Activated CD4-positive, alpha-beta T cell treated with anti-CD3 and anti-CD28 coated beads for 1 hour (primary cell): Measurements from ENCODE around the gene P2RX7.
"Not testable (repeated sequence)": the region's sequence is repeated elsewhere in the genome, so short reads cannot be mapped to it uniquely, and the experiment has no call there.

Source experiments
- DNase-seq: peaks from one replicate; pipeline ENCODE4 v3.0.0-alpha.2; 2020

The P2RX7 gene

GRCh38 chr12:121175383-121176119 lies 42.9 kb downstream of the P2RX7 start:
- no peak for DNase-seq

GRCh38 chr12:121176826-121177529 lies 44.3 kb downstream of the P2RX7 start:
- no peak for DNase-seq

- DNase-seq, result no peak
Observed at GRCh38 chr12:121181181-121181580, 48.5 kb downstream of the P2RX7 start.

- no peak for DNase-seq
Observed at GRCh38 chr12:121182222-121182893, 49.7 kb downstream of the P2RX7 start.

- no peak for DNase-seq
Observed at GRCh38 chr12:121184425-121184824, 51.7 kb downstream of the P2RX7 start.

GRCh38 chr12:121184984-121185889 lies 52.6 kb downstream of the P2RX7 start:
- no peak for DNase-seq

- DNase-seq, result no peak
Observed at GRCh38 chr12:121186826-121187225, 54.1 kb downstream of the P2RX7 start.

- no peak for DNase-seq
Observed at GRCh38 chr12:121187501-121187900, 54.8 kb downstream of the P2RX7 start.

- no peak for DNase-seq
Observed at GRCh38 chr12:121188227-121188626, 55.6 kb downstream of the P2RX7 start.

- no peak for DNase-seq
Observed at GRCh38 chr12:121189131-121189530, 56.5 kb downstream of the P2RX7 start.

GRCh38 chr12:121189619-121190155 lies 57.0 kb downstream of the P2RX7 start:
- no peak for DNase-seq

- DNase-seq, result no peak
Observed at GRCh38 chr12:121190523-121191031, 57.9 kb downstream of the P2RX7 start.

- no peak for DNase-seq
Observed at GRCh38 chr12:121191151-121191550, 58.5 kb downstream of the P2RX7 start.

GRCh38 chr12:121196902-121197301 lies 64.2 kb downstream of the P2RX7 start:
- DNase-seq, result no peak

GRCh38 chr12:121198949-121199348 lies 66.3 kb downstream of the P2RX7 start:
- DNase-seq, result no peak

- DNase-seq, result not testable (repeated sequence)
Observed at GRCh38 chr12:121201140-121201539, 68.5 kb downstream of the P2RX7 start.

- no peak for DNase-seq
Observed at GRCh38 chr12:121202407-121203355, 70.0 kb downstream of the P2RX7 start.

GRCh38 chr12:121203482-121203881 lies 70.8 kb downstream of the P2RX7 start:
- no peak for DNase-seq

GRCh38 chr12:121205491-121205890 lies 72.8 kb downstream of the P2RX7 start:
- no peak for DNase-seq

- not testable (repeated sequence) for DNase-seq
Observed at GRCh38 chr12:121208571-121208970, 75.9 kb downstream of the P2RX7 start.

- no peak for DNase-seq
Observed at GRCh38 chr12:121209221-121209620, 76.5 kb downstream of the P2RX7 start.
